ENCODE measurements around the gene RBMS1. TPM values are rescaled to one million over a fixed set of nuclear protein-coding genes. Genes with fewer than 3 reads are reported as not detected.

Gene RBMS1
- total RNA-seq, 1 experiment from 2014 or later, result 91.9 TPM

- CTCF ChIA-PET, result no interaction called here
- no peak overlapping the region for H3K4me3 ChIP-seq (ENCODE audit: low read depth, low read length)
- Mint-ChIP-seq H3K4me1 (ENCODE audit: low read depth, unreplicated experiment) (peaks cover 17% of the 10 kb centered on the region), H3K9me3 (ENCODE audit: unreplicated experiment) (no peaks in the 10 kb centered on the region), H3K27me3 (ENCODE audit: insufficient read depth, unreplicated experiment) (no peaks in the 10 kb centered on the region), H3K4me3 (ENCODE audit: unreplicated experiment) (no peak overlapping the region), H3K36me3 (ENCODE audit: insufficient read depth, unreplicated experiment) (no peaks in the 10 kb centered on the region), H3K27ac (ENCODE audit: unreplicated experiment) (no peak overlapping the region)
- no peaks in the 10 kb centered on the region for H3K9me3 ChIP-seq
- no peaks in the 10 kb centered on the region for H3K36me3 ChIP-seq (ENCODE audit: control insufficient read depth, insufficient read depth, low read length)
- intact Hi-C loops (cut with micrococcal nuclease; ENCODE audit: unreplicated experiment), result no loop called here
- peaks cover 13% of the 10 kb centered on the region for H3K4me1 ChIP-seq
- no TSS peak for BruUV-seq (replicated peaks)
- TF ChIP-seq, protein P1, sequence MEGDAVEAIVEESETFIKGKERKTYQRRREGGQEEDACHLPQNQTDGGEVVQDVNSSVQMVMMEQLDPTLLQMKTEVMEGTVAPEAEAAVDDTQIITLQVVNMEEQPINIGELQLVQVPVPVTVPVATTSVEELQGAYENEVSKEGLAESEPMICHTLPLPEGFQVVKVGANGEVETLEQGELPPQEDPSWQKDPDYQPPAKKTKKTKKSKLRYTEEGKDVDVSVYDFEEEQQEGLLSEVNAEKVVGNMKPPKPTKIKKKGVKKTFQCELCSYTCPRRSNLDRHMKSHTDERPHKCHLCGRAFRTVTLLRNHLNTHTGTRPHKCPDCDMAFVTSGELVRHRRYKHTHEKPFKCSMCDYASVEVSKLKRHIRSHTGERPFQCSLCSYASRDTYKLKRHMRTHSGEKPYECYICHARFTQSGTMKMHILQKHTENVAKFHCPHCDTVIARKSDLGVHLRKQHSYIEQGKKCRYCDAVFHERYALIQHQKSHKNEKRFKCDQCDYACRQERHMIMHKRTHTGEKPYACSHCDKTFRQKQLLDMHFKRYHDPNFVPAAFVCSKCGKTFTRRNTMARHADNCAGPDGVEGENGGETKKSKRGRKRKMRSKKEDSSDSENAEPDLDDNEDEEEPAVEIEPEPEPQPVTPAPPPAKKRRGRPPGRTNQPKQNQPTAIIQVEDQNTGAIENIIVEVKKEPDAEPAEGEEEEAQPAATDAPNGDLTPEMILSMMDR (IDR thresholded peaks at IDR 0.05; ENCODE audit: insufficient read depth in 1 of 2, low read depth in 1 of 2, low read length in 1 of 2, severe bottlenecking in 1 of 2, unreplicated experiment in 1 of 2), result no peak
- POLR2A ChIA-PET, result no interaction called here
- DNase-seq, result no peak
- no peaks in the 10 kb centered on the region for H3K27me3 ChIP-seq (replicated peaks; ENCODE audit: control insufficient read depth, insufficient read depth, low read length)
These were observed 18.5 kb downstream of the RBMS1 start for GRCh38 chr2:160474891-160475787.

DNA sequence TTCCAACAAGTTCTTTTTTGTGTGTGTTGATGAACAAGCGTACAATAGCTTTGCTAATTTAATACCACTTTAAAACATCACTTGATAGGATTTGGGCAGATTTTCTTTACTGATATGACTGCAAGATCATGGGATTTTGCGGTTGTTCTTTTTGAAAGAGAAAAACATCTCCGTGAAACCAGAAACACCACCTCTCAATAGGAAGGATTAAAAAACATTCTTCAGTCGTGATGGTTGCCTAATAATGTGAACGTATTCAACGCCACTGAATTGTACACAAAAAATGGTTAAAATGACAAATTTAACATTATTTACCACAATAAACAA is 19.3 kb downstream of the RBMS1 start:
- Mint-ChIP-seq H3K4me1 (ENCODE audit: low read depth, unreplicated experiment) (peaks cover 17% of the 10 kb centered on the region), H3K36me3 (ENCODE audit: insufficient read depth, unreplicated experiment) (no peaks in the 10 kb centered on the region), H3K27me3 (ENCODE audit: insufficient read depth, unreplicated experiment) (no peaks in the 10 kb centered on the region), H3K9me3 (ENCODE audit: unreplicated experiment) (no peaks in the 10 kb centered on the region), H3K4me3 (ENCODE audit: unreplicated experiment) (no peak overlapping the region), H3K27ac (ENCODE audit: unreplicated experiment) (no peak overlapping the region)
- BruUV-seq (replicated peaks), result no TSS peak
- ChIA-PET POLR2A (no interaction called here), CTCF (no interaction called here)
- intact Hi-C loops (cut with micrococcal nuclease; ENCODE audit: unreplicated experiment), result no loop called here
- TF ChIP-seq, protein P1 (IDR thresholded peaks at IDR 0.05; ENCODE audit: insufficient read depth in 1 of 2, low read depth in 1 of 2, low read length in 1 of 2, severe bottlenecking in 1 of 2, unreplicated experiment in 1 of 2), result no peak
- no peak for DNase-seq
- Histone ChIP-seq H3K36me3 (ENCODE audit: control insufficient read depth, insufficient read depth, low read length) (no peaks in the 10 kb centered on the region), H3K9me3 (no peaks in the 10 kb centered on the region), H3K4me3 (ENCODE audit: low read depth, low read length) (no peak overlapping the region), H3K27me3 (replicated peaks; ENCODE audit: control insufficient read depth, insufficient read depth, low read length) (no peaks in the 10 kb centered on the region), H3K4me1 (peaks cover 13% of the 10 kb centered on the region)

DNA sequence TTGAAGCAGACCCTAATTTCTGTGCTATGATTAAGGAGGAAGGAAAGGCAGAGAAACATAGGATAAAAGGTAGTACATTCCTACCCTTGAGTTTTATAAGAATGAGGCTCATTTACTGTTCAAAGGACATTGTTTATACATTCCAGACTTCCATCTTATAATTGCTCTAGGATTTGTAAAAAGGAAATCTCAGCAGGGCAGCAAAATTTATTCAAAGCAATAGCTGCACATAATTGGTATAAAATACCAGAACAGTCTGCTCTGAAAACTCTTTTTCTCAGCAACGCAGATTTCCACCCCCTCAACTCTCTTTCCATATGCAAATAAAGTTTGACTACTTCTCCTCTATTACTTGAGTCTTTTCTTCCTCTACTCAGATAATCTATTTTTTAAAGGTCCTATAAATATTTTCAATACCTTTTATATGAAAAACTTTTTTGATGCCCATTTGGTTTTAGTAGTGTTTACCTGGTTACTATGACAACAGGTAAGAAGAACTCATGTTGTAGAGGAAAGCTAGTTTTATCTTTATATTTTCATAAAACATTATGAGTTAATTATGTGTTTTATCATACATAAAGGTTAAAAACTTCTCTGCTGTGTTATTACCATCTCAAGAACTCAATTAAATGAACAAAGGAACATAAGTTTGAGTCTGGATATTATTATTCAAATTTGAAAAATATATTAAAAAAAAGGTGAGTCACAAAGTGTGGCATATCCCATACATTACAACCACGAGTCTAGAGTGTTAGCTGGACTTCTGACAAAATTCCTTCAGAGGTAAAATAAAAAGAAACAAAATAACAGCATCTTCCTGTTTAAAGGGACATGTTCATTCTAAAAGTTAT is 19.9 kb downstream of the RBMS1 start:
- no peak overlapping the region for H3K4me3 ChIP-seq (ENCODE audit: low read depth, low read length)
- no peaks in the 10 kb centered on the region for H3K27me3 Mint-ChIP-seq (ENCODE audit: insufficient read depth, unreplicated experiment)
- no peaks in the 10 kb centered on the region for H3K36me3 Mint-ChIP-seq (ENCODE audit: insufficient read depth, unreplicated experiment)
- TF ChIP-seq, protein P1 (IDR thresholded peaks at IDR 0.05; ENCODE audit: insufficient read depth in 1 of 2, low read depth in 1 of 2, low read length in 1 of 2, severe bottlenecking in 1 of 2, unreplicated experiment in 1 of 2), result no peak
- H3K4me1 Mint-ChIP-seq (ENCODE audit: low read depth, unreplicated experiment), result peaks cover 17% of the 10 kb centered on the region
- H3K4me3 Mint-ChIP-seq (ENCODE audit: unreplicated experiment), result no peak overlapping the region
- no peaks in the 10 kb centered on the region for H3K27me3 ChIP-seq (replicated peaks; ENCODE audit: control insufficient read depth, insufficient read depth, low read length)
- no TSS peak for BruUV-seq (replicated peaks)
- peak overlapping the region; percentile 9 for H3K27ac Mint-ChIP-seq (ENCODE audit: unreplicated experiment)
- no peaks in the 10 kb centered on the region for H3K9me3 Mint-ChIP-seq (ENCODE audit: unreplicated experiment)
- H3K36me3 ChIP-seq (ENCODE audit: control insufficient read depth, insufficient read depth, low read length), result no peaks in the 10 kb centered on the region
- POLR2A ChIA-PET, result interaction anchor here (0.5 kb wide), 1 partner anchor 39 kb away, joined by 3 read pairs; no protein-coding TSS in a partner anchor
- CTCF ChIA-PET, result no interaction called here
- H3K4me1 ChIP-seq, result peaks cover 13% of the 10 kb centered on the region
- H3K9me3 ChIP-seq, result no peaks in the 10 kb centered on the region
- DNase-seq, result no peak
- intact Hi-C loops (cut with micrococcal nuclease; ENCODE audit: unreplicated experiment), result no loop called here
